Measurements from ENCODE around the gene WFDC10B. TPM values are rescaled to one million over a fixed set of nuclear protein-coding genes. Genes with fewer than 3 reads are reported as not detected.
"Not testable (repeated sequence)": the region's sequence is repeated elsewhere in the genome, so short reads cannot be mapped to it uniquely, and the experiment has no call there.

The WFDC10B gene
- total and polyA plus RNA-seq, 5 donors from 2014 or later, result not detected

GRCh38 chr20:45727044-45727443 is 22.2 kb upstream of the WFDC10B start:
- Histone ChIP-seq H3K36me3 (ENCODE audit: control insufficient read depth, insufficient read depth, low read length) (no peaks in the 10 kb centered on the region), H3K4me3 (ENCODE audit: low read depth, low read length) (no peak overlapping the region), H3K27ac (ENCODE audit: insufficient read depth, low read length, poor library complexity, severe bottlenecking) (no peak overlapping the region), H3K27me3 (ENCODE audit: control insufficient read depth, insufficient read depth, low read length) (peaks cover 13% of the 10 kb centered on the region), H3K4me1 (ENCODE audit: control insufficient read depth, insufficient read depth, low read length, poor library complexity, severe bottlenecking) (no peaks in the 10 kb centered on the region), H3K9me3 (ENCODE audit: control insufficient read depth in 2 of 2, low read length in 2 of 2) (peaks cover 5 to 7% of the 10 kb centered on the region in 2 experiments)
- DNase-seq, result no peak
- Mint-ChIP-seq H3K4me3 (no peak overlapping the region), H3K27ac (no peak overlapping the region), H3K27me3 (peaks cover 22% of the 10 kb centered on the region), H3K4me1 (no peaks in the 10 kb centered on the region), H3K9me3 (peaks cover 0 to 15% (median 5%) of the 10 kb centered on the region in 7 donors), H3K36me3 (peaks cover 3% of the 10 kb centered on the region)
- ATAC-seq (ENCODE audit: low read depth in 2 of 2), result no peak

GRCh38 chr20:45725134-45725533 is 20.3 kb upstream of the WFDC10B start:
- Histone ChIP-seq H3K36me3 (ENCODE audit: control insufficient read depth, insufficient read depth, low read length) (no peaks in the 10 kb centered on the region), H3K27me3 (ENCODE audit: control insufficient read depth, insufficient read depth, low read length) (peaks cover 11% of the 10 kb centered on the region), H3K4me1 (ENCODE audit: control insufficient read depth, insufficient read depth, low read length, poor library complexity, severe bottlenecking) (no peaks in the 10 kb centered on the region), H3K27ac (ENCODE audit: insufficient read depth, low read length, poor library complexity, severe bottlenecking) (no peak overlapping the region), H3K9me3 (ENCODE audit: control insufficient read depth in 2 of 2, low read length in 2 of 2) (no peaks in the 10 kb centered on the region), H3K4me3 (ENCODE audit: low read depth, low read length) (no peak overlapping the region)
- no peak for DNase-seq
- H3K4me1 Mint-ChIP-seq, result no peaks in the 10 kb centered on the region
- H3K4me3 Mint-ChIP-seq, result no peak overlapping the region
- no peak overlapping the region for H3K27ac Mint-ChIP-seq
- H3K9me3 Mint-ChIP-seq, result peaks cover 0 to 4% (median 0%) of the 10 kb centered on the region in 7 donors
- peaks cover 17% of the 10 kb centered on the region for H3K27me3 Mint-ChIP-seq
- no peaks in the 10 kb centered on the region for H3K36me3 Mint-ChIP-seq
- no peak for ATAC-seq (ENCODE audit: low read depth in 2 of 2)

DNA sequence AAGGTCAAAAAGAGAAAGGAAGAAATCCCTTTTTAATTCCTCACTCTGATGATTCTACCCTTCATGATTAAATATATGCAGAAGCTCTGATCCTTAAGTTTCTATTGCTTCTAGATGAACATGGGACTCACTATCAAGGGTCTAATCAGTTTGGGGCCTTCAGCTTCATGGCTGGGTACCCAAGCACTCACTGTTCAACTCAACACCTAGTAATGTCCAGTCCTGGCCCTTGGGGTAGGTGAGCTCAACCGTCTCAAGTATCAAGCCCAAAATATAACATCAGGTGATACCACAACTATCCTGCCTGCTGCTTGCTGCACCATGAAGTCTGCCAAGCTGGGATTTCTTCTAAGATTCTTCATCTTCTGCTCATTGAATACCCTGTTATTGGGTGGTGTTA is 17.2 kb upstream of the WFDC10B start, which contains the start of gene SPINT4:
Gene SPINT4, plus strand, starts transcription at position 301 of the 400 bp plus-strand sequence. Its CDS starts 21 bp downstream, at position 322.
- Histone ChIP-seq H3K9me3 (ENCODE audit: control insufficient read depth in 2 of 2, low read length in 2 of 2) (no peaks in the 10 kb centered on the region), H3K4me1 (ENCODE audit: control insufficient read depth, insufficient read depth, low read length, poor library complexity, severe bottlenecking) (no peaks in the 10 kb centered on the region), H3K27ac (ENCODE audit: insufficient read depth, low read length, poor library complexity, severe bottlenecking) (no peak within 1 kb of the TSS), H3K4me3 (ENCODE audit: low read depth, low read length) (no peak within 1 kb of the TSS), H3K27me3 (ENCODE audit: control insufficient read depth, insufficient read depth, low read length) (peaks cover 11% of the 10 kb centered on the region), H3K36me3 (ENCODE audit: control insufficient read depth, insufficient read depth, low read length) (no peaks in the 10 kb centered on the region)
- no peak within 1 kb of the TSS for H3K4me3 Mint-ChIP-seq
- DNase-seq (no peak), ATAC-seq (ENCODE audit: low read depth in 2 of 2) (no peak)
- peaks cover 27% of the 10 kb centered on the region for H3K27me3 Mint-ChIP-seq
- peaks cover 0 to 6% (median 0%) of the 10 kb centered on the region in 7 donors for H3K9me3 Mint-ChIP-seq
- no peaks in the 10 kb centered on the region for H3K4me1 Mint-ChIP-seq
- H3K27ac Mint-ChIP-seq, result no peak within 1 kb of the TSS
- no peaks in the 10 kb centered on the region for H3K36me3 Mint-ChIP-seq

GRCh38 chr20:45716141-45716688 is 11.4 kb upstream of the WFDC10B start:
- not testable (repeated sequence) for H3K36me3 ChIP-seq (ENCODE audit: control insufficient read depth, insufficient read depth, low read length); H3K36me3 Mint-ChIP-seq; H3K27me3 ChIP-seq (ENCODE audit: control insufficient read depth, insufficient read depth, low read length); DNase-seq; H3K4me3 ChIP-seq (ENCODE audit: low read depth, low read length); H3K4me1 Mint-ChIP-seq; H3K4me1 ChIP-seq (ENCODE audit: control insufficient read depth, insufficient read depth, low read length, poor library complexity, severe bottlenecking); H3K27ac ChIP-seq (ENCODE audit: insufficient read depth, low read length, poor library complexity, severe bottlenecking); ATAC-seq (ENCODE audit: low read depth in 2 of 2); H3K9me3 Mint-ChIP-seq; H3K9me3 ChIP-seq (ENCODE audit: control insufficient read depth in 2 of 2, low read length in 2 of 2); H3K27ac Mint-ChIP-seq; H3K4me3 Mint-ChIP-seq
- peaks cover 34% of the 10 kb centered on the region for H3K27me3 Mint-ChIP-seq

DNA sequence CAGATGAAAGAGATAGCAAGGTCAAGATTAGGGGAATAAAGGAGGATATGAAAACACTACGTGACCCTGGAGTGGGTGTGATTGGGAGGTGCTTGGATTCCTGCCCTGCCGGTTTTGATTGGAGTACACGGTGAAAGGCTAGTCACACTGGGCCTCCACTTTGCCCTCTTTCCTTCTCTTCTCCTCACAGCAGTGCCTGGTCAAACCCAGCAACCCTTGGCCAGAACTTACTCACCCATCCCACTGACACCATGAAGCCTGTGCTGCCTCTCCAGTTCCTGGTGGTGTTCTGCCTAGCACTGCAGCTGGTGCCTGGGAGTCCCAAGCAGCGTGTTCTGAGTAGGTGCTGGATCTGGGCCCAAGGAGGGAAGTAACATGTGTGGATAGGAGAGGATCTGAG is 2.9 kb downstream of the WFDC10B start, which contains the start of gene WFDC13:
Gene WFDC13, plus strand, starts transcription at position 166 of the 400 bp plus-strand sequence. Its CDS starts 86 bp downstream, at position 252.
- Histone ChIP-seq H3K27me3 (ENCODE audit: control insufficient read depth, insufficient read depth, low read length) (peaks cover 3% of the 10 kb centered on the region), H3K4me1 (ENCODE audit: control insufficient read depth, insufficient read depth, low read length, poor library complexity, severe bottlenecking) (no peaks in the 10 kb centered on the region), H3K36me3 (ENCODE audit: control insufficient read depth, insufficient read depth, low read length) (no peaks in the 10 kb centered on the region), H3K27ac (ENCODE audit: insufficient read depth, low read length, poor library complexity, severe bottlenecking) (no peak within 1 kb of the TSS), H3K9me3 (ENCODE audit: control insufficient read depth in 2 of 2, low read length in 2 of 2) (no peaks in the 10 kb centered on the region), H3K4me3 (ENCODE audit: low read depth, low read length) (no peak within 1 kb of the TSS)
- Mint-ChIP-seq H3K27ac (no peak within 1 kb of the TSS), H3K9me3 (no peaks in the 10 kb centered on the region), H3K27me3 (peaks cover 35% of the 10 kb centered on the region), H3K36me3 (no peaks in the 10 kb centered on the region), H3K4me1 (no peaks in the 10 kb centered on the region), H3K4me3 (no peak within 1 kb of the TSS)
- no peak for ATAC-seq (ENCODE audit: low read depth in 2 of 2)
- DNase-seq, result no peak

DNA sequence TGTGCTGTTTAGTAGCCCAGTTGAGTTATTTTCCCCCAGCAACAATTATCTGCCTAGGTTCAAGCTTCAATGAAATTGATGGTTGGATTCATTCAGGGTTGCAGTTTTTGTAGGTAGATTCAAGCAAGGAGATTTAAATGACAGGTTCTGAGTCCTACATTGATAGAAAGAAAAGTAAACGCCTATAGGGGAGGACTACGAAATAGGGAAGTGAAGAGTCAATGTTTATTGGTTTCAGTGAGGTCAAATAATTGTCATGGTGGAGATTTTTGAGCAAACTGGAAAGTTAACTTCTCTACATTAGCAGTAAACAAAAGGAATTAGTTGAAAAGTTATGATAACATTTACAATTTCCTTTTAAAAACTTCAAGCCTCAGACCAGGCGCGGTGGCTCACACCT is 3.7 kb downstream of the WFDC10B start:
- Histone ChIP-seq H3K4me3 (ENCODE audit: low read depth, low read length) (no peak overlapping the region), H3K9me3 (ENCODE audit: control insufficient read depth in 2 of 2, low read length in 2 of 2) (no peaks in the 10 kb centered on the region), H3K4me1 (ENCODE audit: control insufficient read depth, insufficient read depth, low read length, poor library complexity, severe bottlenecking) (no peaks in the 10 kb centered on the region), H3K36me3 (ENCODE audit: control insufficient read depth, insufficient read depth, low read length) (no peaks in the 10 kb centered on the region), H3K27me3 (ENCODE audit: control insufficient read depth, insufficient read depth, low read length) (peaks cover 3% of the 10 kb centered on the region), H3K27ac (ENCODE audit: insufficient read depth, low read length, poor library complexity, severe bottlenecking) (no peak overlapping the region)
- ATAC-seq (ENCODE audit: low read depth in 2 of 2) (no peak), DNase-seq (no peak)
- no peak overlapping the region for H3K4me3 Mint-ChIP-seq
- no peaks in the 10 kb centered on the region for H3K36me3 Mint-ChIP-seq
- H3K27ac Mint-ChIP-seq, result no peak overlapping the region
- H3K4me1 Mint-ChIP-seq, result no peaks in the 10 kb centered on the region
- H3K9me3 Mint-ChIP-seq, result no peaks in the 10 kb centered on the region
- peaks cover 42% of the 10 kb centered on the region for H3K27me3 Mint-ChIP-seq

DNA sequence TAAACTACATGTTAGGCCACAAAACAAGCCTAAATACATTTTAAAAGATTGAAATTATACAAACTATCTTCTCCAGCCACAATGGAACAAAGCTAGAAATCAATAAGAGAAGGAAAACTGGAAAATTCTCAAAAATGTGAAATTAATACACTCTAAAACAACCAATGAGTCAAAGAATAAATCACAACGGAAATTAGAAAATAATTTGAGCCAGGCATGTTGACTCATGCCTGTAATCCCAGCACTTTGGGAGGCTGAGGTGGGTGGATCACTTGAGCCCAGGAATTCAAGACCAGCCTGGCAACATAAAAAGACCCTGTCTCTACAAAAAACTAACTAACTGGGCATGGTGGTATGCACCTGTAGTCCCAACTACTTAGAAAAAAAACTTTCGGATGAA is 9.3 kb downstream of the WFDC10B start:
- H3K4me1 ChIP-seq (ENCODE audit: control insufficient read depth, insufficient read depth, low read length, poor library complexity, severe bottlenecking), result no peaks in the 10 kb centered on the region
- DNase-seq, result no peak
- no peaks in the 10 kb centered on the region for H3K36me3 Mint-ChIP-seq
- H3K4me1 Mint-ChIP-seq, result no peaks in the 10 kb centered on the region
- peaks cover 0 to 5% (median 0%) of the 10 kb centered on the region in 7 donors for H3K9me3 Mint-ChIP-seq
- peaks cover 51% of the 10 kb centered on the region for H3K27me3 Mint-ChIP-seq
- H3K27ac ChIP-seq (ENCODE audit: insufficient read depth, low read length, poor library complexity, severe bottlenecking), result no peak overlapping the region
- H3K4me3 ChIP-seq (ENCODE audit: low read depth, low read length), result no peak overlapping the region
- no peak overlapping the region for H3K4me3 Mint-ChIP-seq
- no peaks in the 10 kb centered on the region for H3K36me3 ChIP-seq (ENCODE audit: control insufficient read depth, insufficient read depth, low read length)
- H3K27ac Mint-ChIP-seq, result no peak overlapping the region
- no peaks in the 10 kb centered on the region for H3K9me3 ChIP-seq (ENCODE audit: control insufficient read depth in 2 of 2, low read length in 2 of 2)
- ATAC-seq (ENCODE audit: low read depth in 2 of 2), result no peak
- peaks cover 5% of the 10 kb centered on the region for H3K27me3 ChIP-seq (ENCODE audit: control insufficient read depth, insufficient read depth, low read length)

GRCh38 chr20:45693346-45693745 is 11.5 kb downstream of the WFDC10B start:
- H3K9me3 Mint-ChIP-seq; H3K27ac ChIP-seq (ENCODE audit: insufficient read depth, low read length, poor library complexity, severe bottlenecking); H3K4me1 ChIP-seq (ENCODE audit: control insufficient read depth, insufficient read depth, low read length, poor library complexity, severe bottlenecking); H3K27me3 ChIP-seq (ENCODE audit: control insufficient read depth, insufficient read depth, low read length); H3K4me1 Mint-ChIP-seq; H3K36me3 ChIP-seq (ENCODE audit: control insufficient read depth, insufficient read depth, low read length); H3K9me3 ChIP-seq (ENCODE audit: control insufficient read depth in 2 of 2, low read length in 2 of 2); H3K36me3 Mint-ChIP-seq; ATAC-seq (ENCODE audit: low read depth in 2 of 2); DNase-seq; H3K4me3 ChIP-seq (ENCODE audit: low read depth, low read length); H3K4me3 Mint-ChIP-seq: not testable (repeated sequence)
- Mint-ChIP-seq H3K27me3 (peaks cover 44% of the 10 kb centered on the region), H3K27ac (peak overlapping the region in 1 of 3 donors; percentile 53)

Data from CD4-positive, CD25-positive, alpha-beta regulatory T cell (primary cell).